CD14-positive monocyte (primary cell): Measurements from ENCODE around the gene ST7. TPM values are rescaled to one million over a fixed set of nuclear protein-coding genes. Genes with fewer than 3 reads are reported as not detected.

ENCODE experiments used
- DNase-seq, 3 donors: peaks; one replicate each; pipeline ENCODE4 v3.0.0-alpha.2; 2011 to 2022
- H2AFZ ChIP-seq: 2 replicates; pipeline ENCODE4 v1.6.0; 2012; ENCODE audit warnings: mild to moderate bottlenecking, low read depth, low read length, inconsistent platforms; ENCODE audit not compliant: insufficient read depth, poor library complexity, severe bottlenecking
- H3K27ac ChIP-seq, 2 donors: 1 replicate in 1 of 2; 2 replicates in 1 of 2; pipeline ENCODE4 v1.5.1; 2012 to 2013; ENCODE audit warnings: low read length in 2 of 2, control low read depth in 1 of 2, inconsistent platforms in 1 of 2, low read depth in 1 of 2, mild to moderate bottlenecking in 1 of 2
- H3K27me3 ChIP-seq, 2 donors: one replicate each; pipeline versions ENCODE4 v1.6.0 to v1.6.1; 2011 to 2013; ENCODE audit warnings: low read length in 2 of 2; ENCODE audit not compliant: control insufficient read depth in 2 of 2, insufficient read depth in 2 of 2
- H3K36me3 ChIP-seq, 2 donors: replicated peaks in 1 of 2; 1 replicate in 1 of 2; 2 replicates in 1 of 2; pipeline versions ENCODE4 v1.5.1 to v1.6.1; 2012 to 2013; ENCODE audit warnings: low read length in 2 of 2, control low read depth in 1 of 2, inconsistent platforms in 1 of 2, mild to moderate bottlenecking in 1 of 2; ENCODE audit not compliant: insufficient read depth in 2 of 2, control insufficient read depth in 1 of 2
- H3K4me1 ChIP-seq, 2 donors: 1 replicate in 1 of 2; 2 replicates in 1 of 2; pipeline versions ENCODE4 v1.5.1 to v1.6.1; 2012 to 2013; ENCODE audit warnings: low read length in 2 of 2, control low read depth in 1 of 2, inconsistent platforms in 1 of 2, mild to moderate bottlenecking in 1 of 2, moderate library complexity in 1 of 2; ENCODE audit not compliant: insufficient read depth in 2 of 2, control insufficient read depth in 1 of 2
- H3K4me2 ChIP-seq: replicated peaks from 2 replicates; pipeline ENCODE3; 2012; ENCODE audit warnings: low read length, moderate library complexity, mild to moderate bottlenecking; ENCODE audit not compliant: poor library complexity, severe bottlenecking; ENCODE audit errors: extremely low read depth
- H3K4me3 ChIP-seq, 3 experiments: fragments of 200-600 bp in 1 of 3; sonication (generic) in 1 of 3; replicated peaks in 1 of 3; 1 replicate in 2 of 3; 2 replicates in 1 of 3; pipeline ENCODE4 v1.5.1; 2011 to 2013; ENCODE audit warnings: low read length in 3 of 3, mild to moderate bottlenecking in 3 of 3, control low read depth in 2 of 3, low read depth in 2 of 3, inconsistent platforms in 1 of 3, moderate library complexity in 1 of 3
- H3K79me2 ChIP-seq: 2 replicates; pipeline ENCODE4 v1.6.0; 2012; ENCODE audit warnings: mild to moderate bottlenecking, control low read depth, inconsistent platforms, low read length, moderate library complexity; ENCODE audit not compliant: insufficient read depth
- H3K9ac ChIP-seq: 2 replicates; pipeline ENCODE4 v1.6.0; 2017; ENCODE audit warnings: low read length, mild to moderate bottlenecking; ENCODE audit not compliant: insufficient read depth, poor library complexity, severe bottlenecking
- H3K9me3 ChIP-seq, 2 donors: replicated peaks in 1 of 2; 1 replicate in 1 of 2; 2 replicates in 1 of 2; pipeline versions ENCODE4 v1.5.1 to v1.6.1; 2012 to 2013; ENCODE audit warnings: low read length in 2 of 2, control low read depth in 1 of 2; ENCODE audit not compliant: control insufficient read depth in 1 of 2, insufficient read depth in 1 of 2
- H4K20me1 ChIP-seq: 2 replicates; pipeline ENCODE4 v1.6.0; 2012; ENCODE audit warnings: mild to moderate bottlenecking, low read length, control low read depth, moderate library complexity; ENCODE audit not compliant: insufficient read depth
- H3K27ac Mint-ChIP-seq, 7 donors: one replicate each; pipeline ENCODE4 v1.8.0; 2020; ENCODE audit warnings: mild to moderate bottlenecking in 7 of 7, mixed read lengths in 7 of 7, moderate library complexity in 6 of 7, inconsistent platforms in 2 of 7
- H3K27me3 Mint-ChIP-seq, 3 donors: one replicate each; pipeline ENCODE4 v1.8.0; 2021 to 2022; ENCODE audit warnings: low read depth in 3 of 3, mild to moderate bottlenecking in 3 of 3, mixed read lengths in 3 of 3, moderate library complexity in 3 of 3, inconsistent platforms in 1 of 3
- H3K36me3 Mint-ChIP-seq, 2 donors: one replicate each; pipeline ENCODE4 v1.8.0; 2020; ENCODE audit warnings: mixed read lengths in 2 of 2, inconsistent platforms in 1 of 2, mild to moderate bottlenecking in 1 of 2
- H3K4me1 Mint-ChIP-seq: one replicate; pipeline ENCODE4 v1.8.0; 2020; ENCODE audit warnings: mild to moderate bottlenecking, mixed read lengths
- H3K4me3 Mint-ChIP-seq, 2 donors: one replicate each; pipeline ENCODE4 v1.8.0; 2020; ENCODE audit warnings: mild to moderate bottlenecking in 2 of 2, mixed read lengths in 2 of 2, moderate library complexity in 1 of 2
- H3K9me3 Mint-ChIP-seq, 7 donors: one replicate each; pipeline ENCODE4 v1.8.0; 2020 to 2022; ENCODE audit warnings: mixed read lengths in 7 of 7, mild to moderate bottlenecking in 6 of 7, moderate library complexity in 6 of 7, inconsistent platforms in 2 of 7
- CTCF ChIP-seq: fragments of 200-600 bp; IDR thresholded peaks from one replicate; pipeline ENCODE4 v1.8.0; 2022; ENCODE audit warnings: antibody characterized with exemption, mild to moderate bottlenecking
- WGBS: methylation state at CpG from one replicate; pipeline ENCODE4 v1.1.5; 2013; ENCODE audit warnings: missing lambda C conversion rate; ENCODE audit not compliant: insufficient coverage; 5-methylcytosine and 5-hydroxymethylcytosine counted together
- intact Hi-C, 2 donors: fragments of 100-400 bp; cut with micrococcal nuclease; formaldehyde crosslinking; loops; one replicate each; pipeline versions ENCODE4 v1.15.0 to v1.15.1; 2023
- polyA plus RNA-seq, 3 donors: library from polyadenylated mRNA; depleted of rRNA in 1 of 3; unstranded in 2 of 3; stranded (reverse) in 1 of 3; fragments of 300-500 nt in 2 of 3; fragments of >200 nt in 1 of 3; fragmentation: Illumina TruSeq in 2 of 3; gene quantifications; 1 replicate in 2 of 3; 2 replicates in 1 of 3; pipeline ENCODE4 v1.2.3, GENCODE V29; 2012 to 2021

Gene ST7
- polyA plus RNA-seq, 3 donors, result 3.6 to 5.5 (median 4.1) TPM

DNA sequence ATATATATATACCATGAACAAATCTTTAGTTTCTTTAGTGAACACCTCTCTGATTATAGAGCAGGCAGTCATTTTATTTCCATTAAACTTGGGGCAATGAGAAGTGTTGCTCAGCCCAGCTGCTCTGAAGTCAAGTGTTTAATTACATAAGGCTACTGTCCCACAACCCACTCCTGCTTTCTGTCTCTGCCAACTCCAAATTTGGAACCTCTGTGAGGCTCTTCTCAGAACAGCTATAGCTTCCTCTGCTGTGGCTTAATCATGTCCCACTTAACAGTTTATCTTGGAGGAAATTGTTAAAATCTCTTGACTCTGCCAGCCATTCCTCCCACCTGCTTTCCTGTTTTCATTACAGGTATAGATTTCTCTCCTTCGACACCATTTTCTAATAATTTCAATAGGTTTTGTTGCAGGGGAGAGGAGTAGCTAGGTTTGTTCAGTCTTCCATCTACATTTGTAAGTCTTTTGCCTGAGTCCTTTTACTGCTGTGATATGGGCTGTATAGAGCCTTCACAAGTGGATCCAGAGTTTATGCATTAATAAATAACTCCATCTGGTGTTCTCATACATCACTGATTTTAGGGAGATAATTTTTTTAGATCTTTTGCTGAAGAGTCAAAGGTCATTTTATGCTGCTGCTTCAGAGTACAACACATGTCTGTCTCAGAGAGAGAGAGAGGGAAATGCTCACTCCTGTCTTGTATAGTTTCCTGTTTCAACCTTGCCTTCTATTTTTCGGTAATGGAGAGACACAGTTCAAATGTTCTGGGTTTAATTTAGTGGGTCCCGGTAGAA, 199.1 kb downstream of the ST7 start:
- Histone ChIP-seq H3K4me3 (no peak overlapping the region), H2AFZ (no peak overlapping the region), H3K9ac (no peak overlapping the region), H3K79me2 (no peaks in the 10 kb centered on the region), H3K4me2 (no peak overlapping the region), H3K9me3 (no peaks in the 10 kb centered on the region), H4K20me1 (no peaks in the 10 kb centered on the region), H3K27me3 (no peaks in the 10 kb centered on the region), H3K27ac (no peak overlapping the region), H3K36me3 (no peaks in the 10 kb centered on the region), H3K4me1 (peaks cover 3% of the 10 kb centered on the region in 2 donors)
- H3K4me1 Mint-ChIP-seq, result peaks cover 3% of the 10 kb centered on the region
- TF ChIP-seq CTCF, result no peak
- H3K27me3 Mint-ChIP-seq, result no peaks in the 10 kb centered on the region
- H3K27ac Mint-ChIP-seq, result no peak overlapping the region
- intact Hi-C loops, result no loop called here
- no peaks in the 10 kb centered on the region for H3K9me3 Mint-ChIP-seq
- WGBS, result 57% methylated on average over 2 of the region's 3 CpGs
- no peak for DNase-seq
- H3K36me3 Mint-ChIP-seq, result no peaks in the 10 kb centered on the region
- no peak overlapping the region for H3K4me3 Mint-ChIP-seq

DNA sequence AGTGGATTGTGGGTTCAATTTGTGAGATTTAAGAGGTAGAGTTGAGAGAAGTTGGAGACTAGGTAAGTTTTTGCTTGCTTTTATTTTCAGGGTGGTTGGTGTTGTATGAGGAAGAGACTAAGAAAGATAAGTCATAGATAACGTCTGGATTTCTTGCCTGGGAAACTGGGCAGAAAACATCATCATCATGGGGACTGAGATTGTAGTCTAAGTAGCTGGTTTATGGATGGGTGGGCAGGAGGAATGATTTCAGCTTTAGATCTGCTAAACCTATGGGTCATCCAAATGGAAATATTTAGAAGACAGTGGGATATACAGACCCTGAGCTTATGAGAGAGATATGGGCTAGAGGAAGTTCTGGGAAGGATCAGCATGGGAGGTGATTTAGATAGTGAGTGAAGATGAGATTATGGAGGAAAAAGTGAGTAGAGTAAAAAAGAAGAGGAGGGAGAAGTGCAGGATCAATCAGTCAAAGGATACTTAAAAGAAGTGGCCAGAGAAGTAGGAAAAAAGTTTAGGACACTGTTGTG, 199.8 kb downstream of the ST7 start:
- Histone ChIP-seq H3K27ac (no peak overlapping the region), H3K36me3 (no peaks in the 10 kb centered on the region), H3K79me2 (no peaks in the 10 kb centered on the region), H3K27me3 (no peaks in the 10 kb centered on the region), H3K4me1 (peaks cover 9 to 10% of the 10 kb centered on the region in 2 donors), H4K20me1 (no peaks in the 10 kb centered on the region), H3K4me2 (no peak overlapping the region), H3K9ac (no peak overlapping the region), H2AFZ (no peak overlapping the region), H3K9me3 (no peaks in the 10 kb centered on the region), H3K4me3 (no peak overlapping the region)
- Mint-ChIP-seq H3K4me1 (no peaks in the 10 kb centered on the region), H3K9me3 (no peaks in the 10 kb centered on the region), H3K4me3 (no peak overlapping the region), H3K27me3 (no peaks in the 10 kb centered on the region), H3K27ac (no peak overlapping the region), H3K36me3 (no peaks in the 10 kb centered on the region)
- intact Hi-C loops, result no loop called here
- DNase-seq, result no peak
- TF ChIP-seq CTCF, result no peak
- WGBS, result 100% methylated on average over 1 of the region's 1 CpG
